ENCODE measurements around the gene KLF12. TPM values are rescaled to one million over a fixed set of nuclear protein-coding genes. Genes with fewer than 3 reads are reported as not detected.

Gene KLF12
- total RNA-seq, 1 donor from 2014 or later, result 25.3 TPM

GRCh38 chr13:74173822-74174221 is 39.6 kb upstream of the KLF12 start:
- Histone ChIP-seq H3K27ac (ENCODE audit: low read depth, low read length) (no peak overlapping the region), H3K79me2 (ENCODE audit: insufficient read depth, low read length) (no peaks in the 10 kb centered on the region), H3K9me3 (ENCODE audit: insufficient read depth, low read depth, low read length) (no peaks in the 10 kb centered on the region), H3K36me3 (ENCODE audit: insufficient read depth, low read length) (no peaks in the 10 kb centered on the region), H4K20me1 (ENCODE audit: insufficient read depth, low read length) (no peaks in the 10 kb centered on the region), H3K4me2 (ENCODE audit: low read length) (no peak overlapping the region), H3K4me1 (ENCODE audit: insufficient read depth, low read length) (no peaks in the 10 kb centered on the region), H3K27me3 (ENCODE audit: insufficient read depth, low read length) (no peaks in the 10 kb centered on the region), H2AFZ (ENCODE audit: low read depth, low read length) (no peak overlapping the region), H3K4me3 (ENCODE audit: insufficient read depth, low read depth, low read length) (no peak overlapping the region), H3K9ac (ENCODE audit: low read length) (no peak overlapping the region)
- Mint-ChIP-seq H3K4me3 (ENCODE audit: unreplicated experiment) (no peak overlapping the region), H3K9me3 (ENCODE audit: unreplicated experiment) (peaks cover 1% of the 10 kb centered on the region), H3K36me3 (ENCODE audit: low read depth, unreplicated experiment) (no peaks in the 10 kb centered on the region), H3K27ac (ENCODE audit: unreplicated experiment) (no peak overlapping the region), H3K4me1 (ENCODE audit: low read depth, unreplicated experiment) (peaks cover 6% of the 10 kb centered on the region), H3K27me3 (ENCODE audit: low read depth, unreplicated experiment) (no peaks in the 10 kb centered on the region)
- TF ChIP-seq EZH2 (IDR thresholded peaks at IDR 0.05; ENCODE audit: insufficient read depth, low read length) (no peak), CTCF (IDR thresholded peaks at IDR 0.05; ENCODE audit: insufficient read depth, low read depth, low read length) (no peak)
- DNase-seq (ENCODE audit: low read depth) (no peak), FAIRE-seq (no peak)

GRCh38 chr13:74171641-74172040 is 37.4 kb upstream of the KLF12 start:
- Mint-ChIP-seq H3K4me1 (ENCODE audit: low read depth, unreplicated experiment) (peaks cover 4% of the 10 kb centered on the region), H3K27me3 (ENCODE audit: low read depth, unreplicated experiment) (peaks cover 3% of the 10 kb centered on the region), H3K36me3 (ENCODE audit: low read depth, unreplicated experiment) (no peaks in the 10 kb centered on the region), H3K9me3 (ENCODE audit: unreplicated experiment) (peaks cover 1% of the 10 kb centered on the region), H3K4me3 (ENCODE audit: unreplicated experiment) (no peak overlapping the region), H3K27ac (ENCODE audit: unreplicated experiment) (no peak overlapping the region)
- H3K79me2 ChIP-seq (ENCODE audit: insufficient read depth, low read length), result no peaks in the 10 kb centered on the region
- no peak for FAIRE-seq
- H3K9me3 ChIP-seq (ENCODE audit: insufficient read depth, low read depth, low read length), result no peaks in the 10 kb centered on the region
- no peaks in the 10 kb centered on the region for H4K20me1 ChIP-seq (ENCODE audit: insufficient read depth, low read length)
- TF ChIP-seq CTCF (IDR thresholded peaks at IDR 0.05; ENCODE audit: insufficient read depth, low read depth, low read length) (no peak), EZH2 (IDR thresholded peaks at IDR 0.05; ENCODE audit: insufficient read depth, low read length) (no peak)
- no peak overlapping the region for H3K4me3 ChIP-seq (ENCODE audit: insufficient read depth, low read depth, low read length)
- H3K4me2 ChIP-seq (ENCODE audit: low read length), result no peak overlapping the region
- no peaks in the 10 kb centered on the region for H3K27me3 ChIP-seq (ENCODE audit: insufficient read depth, low read length)
- no peaks in the 10 kb centered on the region for H3K36me3 ChIP-seq (ENCODE audit: insufficient read depth, low read length)
- no peak for DNase-seq (ENCODE audit: low read depth)
- H3K27ac ChIP-seq (ENCODE audit: low read depth, low read length), result no peak overlapping the region
- no peak overlapping the region for H2AFZ ChIP-seq (ENCODE audit: low read depth, low read length)
- no peaks in the 10 kb centered on the region for H3K4me1 ChIP-seq (ENCODE audit: insufficient read depth, low read length)
- no peak overlapping the region for H3K9ac ChIP-seq (ENCODE audit: low read length)

GRCh38 chr13:74169676-74170075 is 35.5 kb upstream of the KLF12 start:
- no peaks in the 10 kb centered on the region for H3K27me3 ChIP-seq (ENCODE audit: insufficient read depth, low read length)
- Mint-ChIP-seq H3K4me1 (ENCODE audit: low read depth, unreplicated experiment) (peaks cover 6% of the 10 kb centered on the region), H3K27me3 (ENCODE audit: low read depth, unreplicated experiment) (peaks cover 3% of the 10 kb centered on the region), H3K36me3 (ENCODE audit: low read depth, unreplicated experiment) (no peaks in the 10 kb centered on the region), H3K9me3 (ENCODE audit: unreplicated experiment) (no peaks in the 10 kb centered on the region), H3K27ac (ENCODE audit: unreplicated experiment) (no peak overlapping the region), H3K4me3 (ENCODE audit: unreplicated experiment) (no peak overlapping the region)
- H3K9me3 ChIP-seq (ENCODE audit: insufficient read depth, low read depth, low read length), result no peaks in the 10 kb centered on the region
- H3K27ac ChIP-seq (ENCODE audit: low read depth, low read length), result no peak overlapping the region
- FAIRE-seq, result no peak
- H3K4me1 ChIP-seq (ENCODE audit: insufficient read depth, low read length), result no peaks in the 10 kb centered on the region
- no peak overlapping the region for H3K9ac ChIP-seq (ENCODE audit: low read length)
- no peaks in the 10 kb centered on the region for H3K79me2 ChIP-seq (ENCODE audit: insufficient read depth, low read length)
- H3K36me3 ChIP-seq (ENCODE audit: insufficient read depth, low read length), result no peaks in the 10 kb centered on the region
- no peak overlapping the region for H2AFZ ChIP-seq (ENCODE audit: low read depth, low read length)
- no peaks in the 10 kb centered on the region for H4K20me1 ChIP-seq (ENCODE audit: insufficient read depth, low read length)
- no peak for DNase-seq (ENCODE audit: low read depth)
- H3K4me2 ChIP-seq (ENCODE audit: low read length), result no peak overlapping the region
- TF ChIP-seq CTCF (IDR thresholded peaks at IDR 0.05; ENCODE audit: insufficient read depth, low read depth, low read length) (no peak), EZH2 (IDR thresholded peaks at IDR 0.05; ENCODE audit: insufficient read depth, low read length) (no peak)
- no peak overlapping the region for H3K4me3 ChIP-seq (ENCODE audit: insufficient read depth, low read depth, low read length)
